ENCODE results near the gene SERPINA10.
"Not testable (repeated sequence)": the region's sequence is repeated elsewhere in the genome, so short reads cannot be mapped to it uniquely, and the experiment has no call there.

DNA sequence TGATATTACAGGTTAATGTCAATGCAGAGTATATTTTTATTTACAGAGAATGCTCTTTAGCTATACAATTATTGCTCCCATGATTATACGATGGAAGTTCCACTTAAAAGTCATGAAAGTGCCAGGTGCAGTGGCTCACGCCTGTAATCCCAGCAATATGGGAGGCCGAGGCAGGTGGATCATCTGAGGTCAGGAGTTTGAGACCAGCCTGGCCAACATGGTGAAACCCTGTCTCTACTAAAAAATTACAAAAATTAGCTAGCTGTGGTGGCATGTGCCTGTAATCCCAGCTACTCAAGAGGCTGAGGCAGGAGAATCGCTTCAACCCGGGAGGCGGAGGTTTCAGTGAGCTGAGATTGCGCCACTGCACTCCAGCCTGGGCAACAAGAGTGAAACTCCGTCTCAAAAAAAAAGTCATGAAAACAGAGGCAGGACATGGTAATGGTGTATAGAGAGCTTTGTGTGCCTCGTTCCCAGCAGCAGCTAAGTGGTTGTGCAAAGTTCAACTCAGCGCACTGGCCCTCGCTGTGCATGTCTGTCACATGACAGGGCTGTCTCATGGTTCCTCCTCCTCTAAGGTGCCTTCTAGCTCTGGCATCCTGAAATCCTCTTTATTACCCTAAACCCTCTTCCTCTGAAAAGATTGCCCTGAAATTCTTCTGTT, 16.0 kb downstream of the SERPINA10 start:
- TF ChIP-seq, protein P1, sequence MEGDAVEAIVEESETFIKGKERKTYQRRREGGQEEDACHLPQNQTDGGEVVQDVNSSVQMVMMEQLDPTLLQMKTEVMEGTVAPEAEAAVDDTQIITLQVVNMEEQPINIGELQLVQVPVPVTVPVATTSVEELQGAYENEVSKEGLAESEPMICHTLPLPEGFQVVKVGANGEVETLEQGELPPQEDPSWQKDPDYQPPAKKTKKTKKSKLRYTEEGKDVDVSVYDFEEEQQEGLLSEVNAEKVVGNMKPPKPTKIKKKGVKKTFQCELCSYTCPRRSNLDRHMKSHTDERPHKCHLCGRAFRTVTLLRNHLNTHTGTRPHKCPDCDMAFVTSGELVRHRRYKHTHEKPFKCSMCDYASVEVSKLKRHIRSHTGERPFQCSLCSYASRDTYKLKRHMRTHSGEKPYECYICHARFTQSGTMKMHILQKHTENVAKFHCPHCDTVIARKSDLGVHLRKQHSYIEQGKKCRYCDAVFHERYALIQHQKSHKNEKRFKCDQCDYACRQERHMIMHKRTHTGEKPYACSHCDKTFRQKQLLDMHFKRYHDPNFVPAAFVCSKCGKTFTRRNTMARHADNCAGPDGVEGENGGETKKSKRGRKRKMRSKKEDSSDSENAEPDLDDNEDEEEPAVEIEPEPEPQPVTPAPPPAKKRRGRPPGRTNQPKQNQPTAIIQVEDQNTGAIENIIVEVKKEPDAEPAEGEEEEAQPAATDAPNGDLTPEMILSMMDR (IDR thresholded peaks at IDR 0.05), result not testable (repeated sequence)
- TF ChIP-seq, protein P2, sequence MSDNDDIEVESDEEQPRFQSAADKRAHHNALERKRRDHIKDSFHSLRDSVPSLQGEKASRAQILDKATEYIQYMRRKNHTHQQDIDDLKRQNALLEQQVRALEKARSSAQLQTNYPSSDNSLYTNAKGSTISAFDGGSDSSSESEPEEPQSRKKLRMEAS (CRISPR knock-in tag; IDR thresholded peaks at IDR 0.05), result not testable (repeated sequence)
- TF ChIP-seq ZNF263 (CRISPR knock-in tag; IDR thresholded peaks at IDR 0.05; ENCODE audit: low read depth); ZNF416 (CRISPR knock-in tag; IDR thresholded peaks at IDR 0.05); PRRX2 (CRISPR knock-in tag; IDR thresholded peaks at IDR 0.05); FOXK1 (CRISPR knock-in tag; IDR thresholded peaks at IDR 0.05); MYBL2 (CRISPR knock-in tag; IDR thresholded peaks at IDR 0.05); NR2C2 (CRISPR knock-in tag; IDR thresholded peaks at IDR 0.05); ZNF138 (CRISPR knock-in tag; conservative IDR thresholded peaks at IDR 0.05): not testable (repeated sequence)
- TF ChIP-seq, protein P3, sequence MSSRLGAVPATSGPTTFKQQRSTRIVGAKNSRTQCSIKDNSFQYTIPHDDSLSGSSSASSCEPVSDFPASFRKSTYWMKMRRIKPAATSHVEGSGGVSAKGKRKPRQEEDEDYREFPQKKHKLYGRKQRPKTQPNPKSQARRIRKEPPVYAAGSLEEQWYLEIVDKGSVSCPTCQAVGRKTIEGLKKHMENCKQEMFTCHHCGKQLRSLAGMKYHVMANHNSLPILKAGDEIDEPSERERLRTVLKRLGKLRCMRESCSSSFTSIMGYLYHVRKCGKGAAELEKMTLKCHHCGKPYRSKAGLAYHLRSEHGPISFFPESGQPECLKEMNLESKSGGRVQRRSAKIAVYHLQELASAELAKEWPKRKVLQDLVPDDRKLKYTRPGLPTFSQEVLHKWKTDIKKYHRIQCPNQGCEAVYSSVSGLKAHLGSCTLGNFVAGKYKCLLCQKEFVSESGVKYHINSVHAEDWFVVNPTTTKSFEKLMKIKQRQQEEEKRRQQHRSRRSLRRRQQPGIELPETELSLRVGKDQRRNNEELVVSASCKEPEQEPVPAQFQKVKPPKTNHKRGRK (CRISPR knock-in tag; IDR thresholded peaks at IDR 0.05; ENCODE audit: borderline replicate concordance), result not testable (repeated sequence)
- TF ChIP-seq, protein P4, sequence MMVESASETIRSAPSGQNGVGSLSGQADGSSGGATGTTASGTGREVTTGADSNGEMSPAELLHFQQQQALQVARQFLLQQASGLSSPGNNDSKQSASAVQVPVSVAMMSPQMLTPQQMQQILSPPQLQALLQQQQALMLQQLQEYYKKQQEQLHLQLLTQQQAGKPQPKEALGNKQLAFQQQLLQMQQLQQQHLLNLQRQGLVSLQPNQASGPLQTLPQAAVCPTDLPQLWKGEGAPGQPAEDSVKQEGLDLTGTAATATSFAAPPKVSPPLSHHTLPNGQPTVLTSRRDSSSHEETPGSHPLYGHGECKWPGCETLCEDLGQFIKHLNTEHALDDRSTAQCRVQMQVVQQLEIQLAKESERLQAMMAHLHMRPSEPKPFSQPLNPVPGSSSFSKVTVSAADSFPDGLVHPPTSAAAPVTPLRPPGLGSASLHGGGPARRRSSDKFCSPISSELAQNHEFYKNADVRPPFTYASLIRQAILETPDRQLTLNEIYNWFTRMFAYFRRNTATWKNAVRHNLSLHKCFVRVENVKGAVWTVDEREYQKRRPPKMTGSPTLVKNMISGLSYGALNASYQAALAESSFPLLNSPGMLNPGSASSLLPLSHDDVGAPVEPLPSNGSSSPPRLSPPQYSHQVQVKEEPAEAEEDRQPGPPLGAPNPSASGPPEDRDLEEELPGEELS (CRISPR knock-in tag; IDR thresholded peaks at IDR 0.05), result not testable (repeated sequence)
